Right lobe of liver (tissue), 4 donors: Measurements from ENCODE around the gene DDX24.

Experiments
- POLR2A ChIP-seq: fragments of 450-650 bp; IDR thresholded peaks from one replicate; pipeline ENCODE4 v1.6.1; 2017; ENCODE audit warnings: antibody characterized with exemption, mild to moderate bottlenecking
- TF ChIP-seq, protein P1 (sequence below), 4 donors: fragments of 200-600 bp in 3 of 4; fragments of 450-650 bp in 1 of 4; IDR thresholded peaks; one replicate each; pipeline versions ENCODE4 v1.5.1 to v1.8.0; 2016 to 2022; ENCODE audit warnings: antibody characterized with exemption in 4 of 4, mild to moderate bottlenecking in 2 of 4
- donor health status: DM: no; HTN: no; CAD: no.
- donor health status: DM: no; HTN: no; CAD: no.
- donor health status: DM: no; HTN: yes; CAD: no.

- TF ChIP-seq, protein P1, sequence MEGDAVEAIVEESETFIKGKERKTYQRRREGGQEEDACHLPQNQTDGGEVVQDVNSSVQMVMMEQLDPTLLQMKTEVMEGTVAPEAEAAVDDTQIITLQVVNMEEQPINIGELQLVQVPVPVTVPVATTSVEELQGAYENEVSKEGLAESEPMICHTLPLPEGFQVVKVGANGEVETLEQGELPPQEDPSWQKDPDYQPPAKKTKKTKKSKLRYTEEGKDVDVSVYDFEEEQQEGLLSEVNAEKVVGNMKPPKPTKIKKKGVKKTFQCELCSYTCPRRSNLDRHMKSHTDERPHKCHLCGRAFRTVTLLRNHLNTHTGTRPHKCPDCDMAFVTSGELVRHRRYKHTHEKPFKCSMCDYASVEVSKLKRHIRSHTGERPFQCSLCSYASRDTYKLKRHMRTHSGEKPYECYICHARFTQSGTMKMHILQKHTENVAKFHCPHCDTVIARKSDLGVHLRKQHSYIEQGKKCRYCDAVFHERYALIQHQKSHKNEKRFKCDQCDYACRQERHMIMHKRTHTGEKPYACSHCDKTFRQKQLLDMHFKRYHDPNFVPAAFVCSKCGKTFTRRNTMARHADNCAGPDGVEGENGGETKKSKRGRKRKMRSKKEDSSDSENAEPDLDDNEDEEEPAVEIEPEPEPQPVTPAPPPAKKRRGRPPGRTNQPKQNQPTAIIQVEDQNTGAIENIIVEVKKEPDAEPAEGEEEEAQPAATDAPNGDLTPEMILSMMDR (IDR thresholded peaks at IDR 0.05), result no peak
- TF ChIP-seq POLR2A, result no peak
Measured at GRCh38 chr14:94100847-94101246, 19.8 kb upstream of the DDX24 start.
